ENCODE measurements around the gene FCMR.
A peak's percentile ranks its signal among the peaks of the same experiment; 100 is the strongest.

GRCh38 chr1:206912445-206913095 is 9.2 kb downstream of the FCMR start:
- TF ChIP-seq POLR2A (IDR thresholded peaks at IDR 0.05; ENCODE audit: low read depth, low read length) (peak; percentile 46; the same call in 1 of the 2 replicates), POLR2AphosphoS5 (IDR thresholded peaks at IDR 0.05; ENCODE audit: low read depth, low read length) (no peak), TAF1 (IDR thresholded peaks at IDR 0.05; ENCODE audit: low read depth, low read length) (no peak), PAX5 (IDR thresholded peaks at IDR 0.05; ENCODE audit: insufficient read depth, low read length, severe bottlenecking) (no peak), SPI1 (IDR thresholded peaks at IDR 0.05; ENCODE audit: low read depth, low read length) (no peak), POU2F2 (IDR thresholded peaks at IDR 0.05; ENCODE audit: low read depth, low read length) (no peak; the same call in 1 of the 2 replicates)

All from GM12891 (cell line).